ENCODE measurements around the gene FKBP1B.
"Not testable (repeated sequence)": the region's sequence is repeated elsewhere in the genome, so short reads cannot be mapped to it uniquely, and the experiment has no call there.

FKBP1B gene

DNA sequence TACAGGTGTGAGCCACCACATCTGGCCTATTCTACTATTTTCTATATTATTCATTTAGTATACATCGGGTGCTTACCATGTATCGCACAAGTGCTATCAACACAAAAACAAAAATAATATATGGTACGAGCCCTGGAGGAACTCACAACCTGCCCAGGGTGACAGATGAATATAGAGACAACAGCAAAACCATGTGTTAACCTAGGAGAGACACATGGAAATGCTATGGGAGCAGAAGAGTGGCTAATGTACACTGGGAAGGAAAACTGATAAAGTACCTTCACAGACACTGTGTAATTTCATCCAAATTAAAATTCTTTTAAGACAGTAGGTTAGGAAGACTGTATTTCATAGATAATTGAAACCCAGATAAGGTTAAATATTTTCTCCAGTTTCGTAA lies 22.7 kb downstream of the FKBP1B start:
- DNase-seq = no peak

DNA sequence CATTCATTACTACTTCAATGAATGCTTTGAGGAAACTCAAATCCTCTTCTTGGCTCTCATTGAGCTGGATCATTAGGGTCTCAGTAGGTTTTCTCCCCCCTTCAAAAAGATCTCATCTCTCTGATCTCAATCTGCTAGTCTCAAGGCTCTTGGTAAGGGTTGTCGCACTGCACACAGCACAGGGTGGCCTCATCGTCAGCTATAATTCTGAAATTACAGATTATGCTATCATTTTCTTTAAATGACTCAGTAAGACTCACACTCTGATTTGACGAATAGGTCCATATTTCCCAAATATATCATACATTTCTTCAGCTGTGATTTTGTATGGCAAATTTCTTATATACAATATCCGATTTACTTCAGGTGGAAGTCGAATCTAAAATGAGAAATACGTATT lies 24.3 kb downstream of the FKBP1B start:
- no peak for DNase-seq

DNA sequence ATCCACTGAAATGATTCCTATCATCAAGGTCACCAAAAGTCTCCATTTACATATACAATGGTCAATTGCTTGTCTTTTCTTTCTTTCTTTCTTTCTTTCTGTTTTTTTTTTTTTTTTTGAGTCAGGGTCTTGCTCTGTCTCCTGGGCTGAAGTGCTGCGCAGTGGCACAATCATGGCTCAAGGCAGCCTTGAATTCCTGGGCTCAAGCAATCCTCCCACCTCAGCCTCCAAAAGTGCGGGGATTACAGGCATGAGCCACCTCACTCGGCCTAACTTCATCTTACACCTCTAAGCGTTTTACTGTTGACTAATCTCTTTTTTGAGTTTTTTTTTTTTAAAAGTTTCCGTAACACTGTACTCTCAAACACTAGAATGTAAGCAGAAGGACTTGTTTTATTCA lies 25.7 kb downstream of the FKBP1B start:
- no peak for DNase-seq

DNA sequence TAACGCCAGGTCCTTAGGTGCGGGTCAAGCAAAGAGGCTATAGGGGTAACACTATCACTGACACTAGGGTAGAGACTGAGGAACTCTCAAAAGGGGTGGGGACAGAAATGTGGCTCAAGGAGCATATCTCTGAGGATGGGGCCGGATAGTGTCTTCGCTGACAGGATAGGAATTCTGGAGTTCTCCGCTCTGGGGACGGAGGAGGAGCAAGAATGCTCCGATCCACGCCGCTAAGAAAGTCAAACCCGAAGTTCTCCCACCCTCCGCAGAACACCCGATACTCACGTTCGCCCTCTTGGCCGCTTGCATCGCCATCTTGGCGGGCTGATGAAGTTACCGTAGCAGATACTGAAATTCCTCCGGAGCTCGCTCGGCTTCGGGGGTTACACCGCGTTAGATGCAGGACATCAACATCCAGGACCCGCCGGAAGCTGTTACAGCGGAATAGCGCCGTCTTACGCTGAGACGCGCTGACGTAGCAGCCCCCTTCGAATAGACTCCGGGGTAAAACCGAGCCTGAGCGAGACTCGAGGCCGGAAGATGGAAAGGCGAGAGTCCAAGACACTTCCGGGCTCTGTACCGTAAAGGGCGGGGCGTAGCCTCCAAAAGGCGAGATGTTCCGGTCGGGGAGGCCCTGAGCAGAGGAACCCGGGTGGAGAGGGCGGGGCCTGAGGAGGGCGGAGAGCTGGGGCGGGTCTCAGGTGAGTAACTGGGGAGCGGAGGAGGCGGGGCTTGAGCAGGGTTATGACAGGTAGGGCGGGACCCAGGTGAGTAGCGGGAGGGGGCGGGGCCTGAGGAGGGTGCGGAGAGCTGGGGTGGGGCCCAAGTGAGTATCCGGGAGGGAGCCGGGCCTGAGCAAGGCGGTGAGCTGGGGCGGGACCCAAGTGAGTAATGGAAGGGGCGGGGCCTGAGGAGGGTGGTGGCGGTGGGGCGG lies 26.6 kb downstream of the FKBP1B start, which contains the start of gene SF3B6:
Gene SF3B6 (minus strand): TSS at position 412 of the 934 bp plus-strand sequence. CDS start 97 bp downstream, at position 315.
- DNase-seq = peak; percentile 100

DNA sequence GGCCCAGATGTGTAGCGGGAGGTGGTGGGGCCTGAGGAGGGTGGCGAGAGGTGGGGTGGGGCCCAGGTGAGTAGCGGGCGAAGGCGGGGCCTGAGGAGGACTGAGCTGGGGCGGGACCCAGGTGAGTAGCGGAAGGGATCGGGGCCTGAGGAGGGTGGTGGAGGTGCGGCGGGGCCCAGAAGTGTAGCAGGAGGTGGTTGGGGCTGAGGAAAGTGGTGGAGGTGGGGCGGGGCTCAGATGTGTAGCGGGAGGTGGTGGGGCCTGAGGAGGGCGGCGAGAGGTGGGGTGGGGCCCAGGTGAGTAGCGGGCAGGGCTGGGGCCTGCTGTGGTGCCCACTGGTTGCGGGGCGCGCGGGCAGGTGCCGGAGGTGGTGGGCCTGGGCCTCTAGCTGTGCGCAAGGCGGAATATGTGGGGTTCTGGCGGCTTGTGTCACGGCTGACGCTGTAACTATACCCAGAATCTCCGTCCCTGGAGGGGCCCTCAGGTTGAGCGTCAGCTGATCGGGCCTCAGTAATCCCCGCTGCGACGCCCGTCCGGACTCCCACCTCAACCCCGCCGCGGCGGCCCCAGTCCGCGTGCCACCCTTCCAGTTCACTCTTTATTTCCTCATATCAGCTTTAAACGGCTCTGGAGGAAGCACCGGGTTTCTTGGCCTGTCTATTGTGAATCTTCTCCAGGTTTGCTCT lies 27.5 kb downstream of the FKBP1B start:
- no peak for DNase-seq

GRCh38 chr2:24077535-24077877 lies 28.0 kb downstream of the FKBP1B start:
- DNase-seq = no peak

DNA sequence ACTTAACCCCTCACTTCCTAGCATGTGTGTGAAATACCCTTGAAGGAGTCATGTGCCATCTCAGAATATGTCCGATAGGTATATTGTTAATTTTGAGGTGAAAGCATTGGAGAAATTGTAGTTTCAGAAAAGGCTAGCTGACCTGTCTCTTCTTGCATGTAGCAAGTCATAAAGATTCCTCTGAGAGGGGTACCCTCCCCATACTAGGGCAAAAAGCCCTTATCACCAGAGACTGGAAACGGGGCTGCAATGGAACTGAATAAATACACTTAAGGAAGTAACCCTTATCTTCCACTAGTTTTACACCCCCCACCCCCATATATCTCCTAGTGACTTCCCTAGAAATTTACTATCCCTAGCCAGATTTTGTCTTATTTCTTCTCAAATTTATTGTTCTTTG lies 28.3 kb downstream of the FKBP1B start:
- DNase-seq = no peak

- no peak for DNase-seq
These were observed 31.2 kb downstream of the FKBP1B start for GRCh38 chr2:24080701-24081100.

DNA sequence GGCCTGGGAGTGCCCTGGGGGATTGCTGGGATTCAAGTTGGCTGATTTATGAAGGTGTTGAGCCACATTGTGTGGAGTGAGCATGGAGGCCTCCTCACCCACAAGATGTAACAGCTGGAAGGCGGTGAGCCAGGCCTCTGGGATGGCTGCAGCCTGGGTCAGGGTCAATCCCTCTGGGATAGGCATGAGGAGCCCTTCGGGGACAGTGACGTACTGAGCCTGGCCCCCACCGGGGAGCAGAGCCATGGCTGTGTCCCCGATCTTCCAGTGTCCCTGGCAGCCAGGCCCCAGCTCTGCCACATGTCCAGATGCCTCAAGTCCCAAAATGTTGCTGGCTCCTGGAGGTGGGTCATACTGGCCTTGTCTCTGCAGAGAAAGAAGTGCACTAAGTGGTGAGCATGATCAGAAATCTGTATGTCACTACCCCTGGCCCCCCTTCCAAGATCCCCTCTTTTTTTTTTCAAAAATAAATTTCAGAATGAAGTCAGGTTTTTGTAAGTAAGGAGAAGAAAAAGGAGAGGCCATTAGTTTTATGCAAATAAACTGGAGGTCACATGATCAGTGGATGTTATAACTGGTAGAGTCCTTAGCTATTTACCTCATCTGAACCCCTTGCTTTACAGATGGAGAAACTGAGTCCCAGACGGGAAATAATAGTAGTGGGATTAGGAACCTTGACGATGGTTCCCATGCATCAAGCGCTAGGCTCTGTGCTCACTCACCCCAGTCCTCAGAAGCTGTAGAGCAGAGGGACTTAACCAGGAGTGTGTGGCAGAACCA lies 33.4 kb downstream of the FKBP1B start:
- no peak for DNase-seq

DNA sequence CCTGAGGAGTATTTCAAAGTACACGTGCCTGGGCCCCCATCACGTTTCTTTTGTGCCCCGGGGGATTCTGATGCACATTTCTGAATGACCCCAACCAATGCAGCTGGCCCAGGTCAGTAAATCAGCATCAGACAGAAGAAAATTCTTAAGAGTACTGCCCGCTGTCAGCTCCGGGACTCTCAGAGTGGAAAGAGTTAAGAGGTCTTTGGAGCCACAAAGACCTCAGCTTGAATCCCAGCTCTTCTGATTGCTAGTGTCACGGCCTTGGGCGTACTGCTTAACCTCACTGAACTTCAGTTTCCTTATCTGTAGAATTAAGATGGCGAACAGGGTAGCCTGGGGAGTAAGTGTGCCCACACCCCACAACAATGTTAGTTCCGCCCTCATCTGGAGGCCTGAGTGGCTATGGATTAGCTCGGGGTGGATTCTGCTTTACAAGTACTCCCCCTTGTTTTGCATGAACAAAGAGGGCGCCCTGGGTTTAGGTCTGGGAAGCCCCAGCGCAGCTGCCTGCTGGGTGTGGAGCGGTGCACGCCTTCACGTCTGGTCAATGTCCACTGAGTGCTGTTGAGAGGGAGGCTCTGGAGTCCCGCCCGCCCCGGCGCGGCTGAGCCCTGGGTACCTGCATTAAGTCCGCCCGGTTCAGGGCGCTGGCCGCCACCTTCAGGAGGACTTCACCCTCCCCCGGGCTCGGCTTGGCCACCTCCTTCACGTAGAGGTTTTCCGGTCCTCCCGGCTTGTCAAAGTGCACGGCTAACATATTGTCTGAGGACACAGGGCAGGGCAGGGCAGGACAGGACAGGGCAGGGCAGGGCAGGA lies 34.2 kb downstream of the FKBP1B start:
- DNase-seq = no peak

GRCh38 chr2:24084386-24085199 lies 35.1 kb downstream of the FKBP1B start, which contains the start of gene TP53I3:
Gene TP53I3, minus strand, starts transcription at chr2:24084834. Its CDS starts 508 bp downstream, at chr2:24084326.
- peak; percentile 86 for DNase-seq

GRCh38 chr2:24085200-24085489 lies 35.6 kb downstream of the FKBP1B start:
- no peak for DNase-seq

DNA sequence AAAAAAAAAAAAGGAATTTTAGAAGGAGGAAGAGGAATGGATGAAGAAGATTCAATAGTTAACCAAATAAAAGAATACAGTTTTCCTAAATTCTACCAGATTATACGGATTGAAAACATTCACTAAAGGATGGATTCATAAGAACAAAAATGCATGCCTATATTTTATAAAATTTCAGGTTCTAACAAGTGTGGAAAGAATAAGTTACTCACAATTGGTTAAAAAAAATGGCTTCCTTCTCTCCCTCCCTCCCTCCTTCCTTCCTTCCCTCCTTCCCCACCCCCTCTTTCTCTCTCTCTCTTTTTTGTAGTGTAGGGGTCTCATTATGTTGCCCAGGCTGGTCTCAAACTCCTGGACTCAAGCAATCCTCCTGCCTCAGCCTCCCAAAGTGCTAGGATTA lies 36.7 kb downstream of the FKBP1B start:
- DNase-seq = no peak

DNA sequence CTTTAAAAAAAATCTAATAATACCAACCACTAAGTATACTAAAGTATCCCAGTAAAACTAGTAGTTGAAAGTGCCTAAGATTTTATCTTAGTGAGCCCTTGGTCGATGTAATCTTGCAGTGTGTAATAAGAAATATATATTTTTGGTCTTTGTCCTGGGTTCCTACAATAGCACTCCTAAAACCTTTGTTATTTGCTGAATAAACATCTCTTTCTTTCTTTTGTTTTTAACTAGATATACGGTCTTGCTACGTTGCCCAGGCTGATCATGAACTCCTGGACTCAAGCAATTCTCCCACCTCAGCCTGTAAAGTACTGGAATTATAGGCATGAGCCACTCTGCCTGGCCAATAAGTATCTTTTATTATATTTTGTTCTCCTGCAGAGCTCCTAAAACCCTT lies 37.5 kb downstream of the FKBP1B start:
- DNase-seq = no peak

GRCh38 chr2:24088821-24089359 lies 39.3 kb downstream of the FKBP1B start:
- DNase-seq = no peak

GRCh38 chr2:24093270-24093669 lies 43.7 kb downstream of the FKBP1B start:
- DNase-seq = not testable (repeated sequence)

GRCh38 chr2:24095171-24095677 lies 45.7 kb downstream of the FKBP1B start:
- DNase-seq = not testable (repeated sequence)

- not testable (repeated sequence) for DNase-seq
These were observed 51.2 kb downstream of the FKBP1B start for GRCh38 chr2:24100732-24101131.

DNA sequence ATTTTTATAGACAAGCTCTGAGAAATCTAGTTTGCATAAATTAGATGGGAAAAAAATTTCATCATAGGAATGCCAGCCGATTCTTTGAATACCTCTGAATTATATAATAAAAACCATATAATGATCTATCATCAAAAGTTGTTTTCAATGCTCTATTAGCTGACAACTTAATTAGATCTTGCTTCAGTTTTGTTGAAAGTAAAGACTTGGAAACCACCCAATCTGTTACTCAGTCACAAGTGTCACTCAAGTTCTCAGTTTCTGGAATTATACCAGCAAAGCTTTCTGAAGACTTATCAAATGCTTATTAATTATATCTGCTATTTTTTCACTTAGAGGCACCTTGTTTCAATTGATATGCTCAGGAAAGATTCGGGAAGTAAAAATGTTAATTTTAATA lies 52.5 kb downstream of the FKBP1B start:
- DNase-seq = no peak

DNA sequence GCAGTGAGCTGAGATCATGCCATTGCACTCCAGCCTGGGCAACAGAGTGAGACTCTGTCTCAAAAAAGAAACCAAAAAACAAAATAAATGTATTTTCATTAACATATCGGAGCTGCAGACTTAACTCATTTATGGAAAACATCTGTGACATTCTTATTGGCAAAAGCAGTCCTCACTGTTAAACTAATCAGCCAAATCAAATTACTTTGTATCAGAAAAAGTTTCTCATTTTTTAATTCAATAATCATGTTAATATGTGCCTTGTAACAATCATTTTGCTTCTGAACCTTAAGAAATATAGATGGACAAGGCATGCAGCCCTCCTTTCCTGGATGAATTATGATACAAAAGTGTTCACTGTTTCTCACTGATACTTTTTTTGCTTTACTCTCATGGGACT lies 53.1 kb downstream of the FKBP1B start:
- no peak for DNase-seq

DNA sequence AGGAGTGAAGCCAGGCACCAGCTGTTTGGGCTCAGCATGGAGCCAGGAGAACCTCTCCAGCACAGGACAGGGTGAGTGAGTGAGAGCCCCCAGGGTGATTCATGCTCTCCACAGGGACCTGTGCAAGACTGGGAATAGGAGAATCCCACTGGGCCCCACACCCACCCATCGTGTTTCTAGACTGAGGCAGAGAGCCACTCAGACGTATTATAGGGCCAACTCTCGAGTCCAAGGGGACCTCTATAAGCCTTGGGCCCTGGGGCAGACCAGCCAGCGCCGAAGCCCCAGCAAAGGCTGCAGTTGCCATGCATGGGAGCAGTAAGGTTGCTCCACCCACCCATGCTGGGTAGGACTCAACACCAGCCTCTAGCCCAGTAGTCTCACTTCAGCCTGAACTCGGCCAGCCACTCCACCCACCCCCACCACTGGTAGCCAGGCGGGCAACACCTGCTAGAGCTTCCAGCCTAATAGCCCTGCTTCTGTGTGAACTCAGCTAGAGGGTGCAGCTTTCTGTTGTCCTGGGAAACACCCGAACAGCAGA lies 54.6 kb downstream of the FKBP1B start:
- no peak for DNase-seq
